ENCODE results near the gene TAOK3. TPM values are rescaled to one million over a fixed set of nuclear protein-coding genes. Genes with fewer than 3 reads are reported as not detected.
"Not testable (repeated sequence)": the region's sequence is repeated elsewhere in the genome, so short reads cannot be mapped to it uniquely, and the experiment has no call there.

TAOK3 gene
- polyA plus RNA-seq, 3 donors: 19.7 to 58.3 (median 44.8) TPM

DNA sequence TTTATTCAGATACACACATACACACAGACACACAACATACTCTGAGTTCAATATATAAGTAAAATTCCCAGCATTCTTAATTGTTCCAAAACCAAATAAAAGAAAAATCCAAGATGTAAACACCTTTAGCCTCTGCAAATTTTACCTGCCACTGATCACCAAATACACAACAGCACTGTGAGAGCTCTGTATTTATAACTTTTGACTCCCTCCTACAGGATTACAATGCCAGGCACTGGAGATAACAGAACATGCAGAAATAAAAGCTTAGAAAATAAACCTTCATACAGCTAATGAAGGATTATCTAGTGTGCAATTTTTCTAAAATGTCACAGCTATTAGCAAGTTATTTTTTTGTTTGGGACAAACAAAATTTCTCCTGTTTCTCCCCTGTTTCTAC, 85.0 kb downstream of the TAOK3 start:
- Histone ChIP-seq H3K4me2 (replicated peaks; ENCODE audit: extremely low read depth, low read length, poor library complexity, severe bottlenecking) (no peak overlapping the region), H3K4me1 (ENCODE audit: control insufficient read depth in 1 of 2, insufficient read depth in 2 of 2, low read length in 2 of 2) (no peaks in the 10 kb centered on the region), H3K27me3 (ENCODE audit: control insufficient read depth in 2 of 2, insufficient read depth in 2 of 2, low read length in 2 of 2) (no peaks in the 10 kb centered on the region), H3K79me2 (ENCODE audit: insufficient read depth, low read length) (peaks cover 82% of the 10 kb centered on the region), H3K36me3 (replicated peaks in 1 of 2; ENCODE audit: control insufficient read depth in 1 of 2, insufficient read depth in 2 of 2, low read length in 2 of 2) (peaks cover 6 to 21% of the 10 kb centered on the region in 2 donors), H3K9ac (ENCODE audit: insufficient read depth, low read length, poor library complexity, severe bottlenecking) (peak overlapping the region; percentile 8), H2AFZ (ENCODE audit: insufficient read depth, low read depth, low read length, poor library complexity, severe bottlenecking) (no peak overlapping the region), H4K20me1 (ENCODE audit: insufficient read depth, low read length) (peaks cover 98% of the 10 kb centered on the region), H3K9me3 (replicated peaks in 1 of 2; ENCODE audit: control insufficient read depth in 1 of 2, insufficient read depth in 1 of 2, low read length in 2 of 2) (no peaks in the 10 kb centered on the region), H3K4me3 (replicated peaks in 1 of 3; ENCODE audit: low read depth in 2 of 3, low read length in 3 of 3) (no peak overlapping the region), H3K27ac (ENCODE audit: low read depth in 1 of 2, low read length in 2 of 2) (no peak overlapping the region)
- Mint-ChIP-seq H3K4me3 (no peak overlapping the region), H3K27ac (peak overlapping the region in 1 of 7 donors; percentile 26), H3K27me3 (ENCODE audit: low read depth in 3 of 3) (no peaks in the 10 kb centered on the region), H3K36me3 (peaks cover 26 to 29% of the 10 kb centered on the region in 2 donors), H3K4me1 (no peaks in the 10 kb centered on the region), H3K9me3 (no peaks in the 10 kb centered on the region)
- intact Hi-C loops (cut with micrococcal nuclease): no loop called here
- TF ChIP-seq, protein P1, sequence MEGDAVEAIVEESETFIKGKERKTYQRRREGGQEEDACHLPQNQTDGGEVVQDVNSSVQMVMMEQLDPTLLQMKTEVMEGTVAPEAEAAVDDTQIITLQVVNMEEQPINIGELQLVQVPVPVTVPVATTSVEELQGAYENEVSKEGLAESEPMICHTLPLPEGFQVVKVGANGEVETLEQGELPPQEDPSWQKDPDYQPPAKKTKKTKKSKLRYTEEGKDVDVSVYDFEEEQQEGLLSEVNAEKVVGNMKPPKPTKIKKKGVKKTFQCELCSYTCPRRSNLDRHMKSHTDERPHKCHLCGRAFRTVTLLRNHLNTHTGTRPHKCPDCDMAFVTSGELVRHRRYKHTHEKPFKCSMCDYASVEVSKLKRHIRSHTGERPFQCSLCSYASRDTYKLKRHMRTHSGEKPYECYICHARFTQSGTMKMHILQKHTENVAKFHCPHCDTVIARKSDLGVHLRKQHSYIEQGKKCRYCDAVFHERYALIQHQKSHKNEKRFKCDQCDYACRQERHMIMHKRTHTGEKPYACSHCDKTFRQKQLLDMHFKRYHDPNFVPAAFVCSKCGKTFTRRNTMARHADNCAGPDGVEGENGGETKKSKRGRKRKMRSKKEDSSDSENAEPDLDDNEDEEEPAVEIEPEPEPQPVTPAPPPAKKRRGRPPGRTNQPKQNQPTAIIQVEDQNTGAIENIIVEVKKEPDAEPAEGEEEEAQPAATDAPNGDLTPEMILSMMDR (IDR thresholded peaks at IDR 0.05): no peak
- DNase-seq: no peak

DNA sequence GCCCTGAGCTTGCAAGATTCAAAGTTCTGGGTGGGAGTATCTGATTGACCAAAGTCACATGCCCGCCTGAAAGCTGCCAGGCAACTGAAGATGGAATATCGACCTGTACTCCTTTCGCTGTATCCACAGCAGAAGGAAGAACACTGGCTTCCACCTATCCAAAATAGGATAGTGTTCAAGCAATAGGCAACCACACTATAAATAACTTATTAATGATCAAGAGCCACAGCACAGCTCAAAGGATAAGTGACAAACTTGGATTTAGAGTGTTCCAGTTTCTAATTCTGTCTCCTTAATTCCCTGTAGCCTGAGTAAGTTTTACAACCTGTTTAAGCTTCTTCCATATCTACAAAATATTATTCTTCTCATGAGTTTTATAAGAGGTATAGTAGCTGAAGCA, 89.9 kb downstream of the TAOK3 start:
- no peaks in the 10 kb centered on the region for H3K27me3 Mint-ChIP-seq (ENCODE audit: low read depth in 3 of 3)
- DNase-seq: no peak
- no peak overlapping the region for H3K4me3 ChIP-seq (replicated peaks in 1 of 3; ENCODE audit: low read depth in 2 of 3, low read length in 3 of 3)
- peaks cover 39 to 41% of the 10 kb centered on the region in 2 donors for H3K36me3 Mint-ChIP-seq
- no peaks in the 10 kb centered on the region for H3K9me3 ChIP-seq (replicated peaks in 1 of 2; ENCODE audit: control insufficient read depth in 1 of 2, insufficient read depth in 1 of 2, low read length in 2 of 2)
- peaks cover 70% of the 10 kb centered on the region for H3K79me2 ChIP-seq (ENCODE audit: insufficient read depth, low read length)
- no peak overlapping the region for H3K4me3 Mint-ChIP-seq
- H3K27ac ChIP-seq (ENCODE audit: low read depth in 1 of 2, low read length in 2 of 2): no peak overlapping the region
- peaks cover 4 to 36% of the 10 kb centered on the region in 2 donors for H3K36me3 ChIP-seq (replicated peaks in 1 of 2; ENCODE audit: control insufficient read depth in 1 of 2, insufficient read depth in 2 of 2, low read length in 2 of 2)
- H3K4me2 ChIP-seq (replicated peaks; ENCODE audit: extremely low read depth, low read length, poor library complexity, severe bottlenecking): no peak overlapping the region
- H3K27ac Mint-ChIP-seq: peak overlapping the region in 3 of 7 donors; percentile 29 to 63 (median 47)
- intact Hi-C loops (cut with micrococcal nuclease): no loop called here
- no peak overlapping the region for H2AFZ ChIP-seq (ENCODE audit: insufficient read depth, low read depth, low read length, poor library complexity, severe bottlenecking)
- TF ChIP-seq, protein P1 (IDR thresholded peaks at IDR 0.05): no peak
- WGBS (ENCODE audit: insufficient coverage): 81% methylated on average over 3 of the region's 3 CpGs
- H3K4me1 ChIP-seq (ENCODE audit: control insufficient read depth in 1 of 2, insufficient read depth in 2 of 2, low read length in 2 of 2): no peaks in the 10 kb centered on the region
- H4K20me1 ChIP-seq (ENCODE audit: insufficient read depth, low read length): peaks cover 89% of the 10 kb centered on the region
- H3K9ac ChIP-seq (ENCODE audit: insufficient read depth, low read length, poor library complexity, severe bottlenecking): no peak overlapping the region
- no peaks in the 10 kb centered on the region for H3K4me1 Mint-ChIP-seq
- H3K9me3 Mint-ChIP-seq: peaks cover 0 to 10% (median 2%) of the 10 kb centered on the region in 7 donors
- H3K27me3 ChIP-seq (ENCODE audit: control insufficient read depth in 2 of 2, insufficient read depth in 2 of 2, low read length in 2 of 2): no peaks in the 10 kb centered on the region

DNA sequence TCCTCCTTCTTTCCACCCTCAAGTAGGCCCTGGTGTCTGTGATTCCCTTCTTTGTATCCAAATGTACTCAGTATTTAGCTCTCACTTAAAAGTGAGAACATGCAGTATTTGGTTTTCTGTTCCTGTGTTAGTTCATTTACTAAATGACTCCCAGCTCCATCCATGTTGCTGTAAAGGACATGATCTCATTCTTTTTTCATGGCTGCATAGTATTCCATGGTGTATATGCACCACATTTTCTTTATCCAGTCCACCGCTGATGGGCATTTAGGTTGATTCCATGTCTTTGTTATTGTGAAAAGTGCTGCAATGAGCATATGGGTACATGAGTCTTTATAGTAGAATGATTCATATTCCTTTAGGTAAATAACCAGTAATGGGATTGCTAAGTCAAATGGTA, 94.4 kb downstream of the TAOK3 start:
- H2AFZ ChIP-seq (ENCODE audit: insufficient read depth, low read depth, low read length, poor library complexity, severe bottlenecking); H3K27ac Mint-ChIP-seq; H3K27ac ChIP-seq (ENCODE audit: low read depth in 1 of 2, low read length in 2 of 2); H3K9me3 ChIP-seq (replicated peaks in 1 of 2; ENCODE audit: control insufficient read depth in 1 of 2, insufficient read depth in 1 of 2, low read length in 2 of 2); H3K4me2 ChIP-seq (replicated peaks; ENCODE audit: extremely low read depth, low read length, poor library complexity, severe bottlenecking); intact Hi-C loops (cut with micrococcal nuclease); H3K9ac ChIP-seq (ENCODE audit: insufficient read depth, low read length, poor library complexity, severe bottlenecking); H3K4me1 ChIP-seq (ENCODE audit: control insufficient read depth in 1 of 2, insufficient read depth in 2 of 2, low read length in 2 of 2); H3K4me3 ChIP-seq (replicated peaks in 1 of 3; ENCODE audit: low read depth in 2 of 3, low read length in 3 of 3); H3K27me3 ChIP-seq (ENCODE audit: control insufficient read depth in 2 of 2, insufficient read depth in 2 of 2, low read length in 2 of 2); H3K9me3 Mint-ChIP-seq; DNase-seq; H3K4me3 Mint-ChIP-seq; H3K27me3 Mint-ChIP-seq (ENCODE audit: low read depth in 3 of 3): not testable (repeated sequence)
- H3K4me1 Mint-ChIP-seq: peaks cover 11% of the 10 kb centered on the region
- Histone ChIP-seq H3K79me2 (ENCODE audit: insufficient read depth, low read length) (peaks cover 67% of the 10 kb centered on the region), H4K20me1 (ENCODE audit: insufficient read depth, low read length) (peaks cover 84% of the 10 kb centered on the region), H3K36me3 (replicated peaks in 1 of 2; ENCODE audit: control insufficient read depth in 1 of 2, insufficient read depth in 2 of 2, low read length in 2 of 2) (peaks cover 0 to 27% of the 10 kb centered on the region in 2 donors)
- no CpG with 5 or more reads among the region's 1 CpG for WGBS (ENCODE audit: insufficient coverage)
- H3K36me3 Mint-ChIP-seq: peaks cover 24 to 31% of the 10 kb centered on the region in 2 donors

All from CD14-positive monocyte (primary cell).